GM19193 (cell line): ENCODE data around the gene KCNA4.

Source experiments
- POLR2A ChIP-seq: IDR thresholded peaks from 4 replicates; pipeline ENCODE4 v1.6.1; 2011; ENCODE audit not compliant: insufficient read depth, insufficient read length; ENCODE audit errors: extremely low read depth

The KCNA4 gene

DNA sequence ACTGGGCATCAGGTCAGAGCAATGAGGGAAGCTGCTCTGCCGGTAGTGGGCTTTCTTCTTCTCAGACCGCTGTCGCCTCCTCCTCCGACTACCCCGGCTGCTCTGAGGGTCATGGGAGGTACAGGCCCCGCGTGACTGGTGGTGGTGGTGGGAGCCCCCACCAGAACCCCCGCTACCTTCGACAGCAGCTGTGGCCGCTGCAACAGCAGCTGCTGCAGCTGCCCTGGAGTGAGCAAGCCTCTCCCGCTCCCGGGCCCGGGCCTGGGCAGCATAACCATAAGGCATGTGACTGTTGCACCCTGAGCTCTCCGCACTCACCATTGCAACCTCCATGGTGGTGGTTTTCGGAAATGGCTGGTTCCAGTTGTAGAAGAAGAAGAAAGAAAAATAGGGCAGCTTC, 4.5 kb downstream of the KCNA4 start:
- no peak for TF ChIP-seq POLR2A

DNA sequence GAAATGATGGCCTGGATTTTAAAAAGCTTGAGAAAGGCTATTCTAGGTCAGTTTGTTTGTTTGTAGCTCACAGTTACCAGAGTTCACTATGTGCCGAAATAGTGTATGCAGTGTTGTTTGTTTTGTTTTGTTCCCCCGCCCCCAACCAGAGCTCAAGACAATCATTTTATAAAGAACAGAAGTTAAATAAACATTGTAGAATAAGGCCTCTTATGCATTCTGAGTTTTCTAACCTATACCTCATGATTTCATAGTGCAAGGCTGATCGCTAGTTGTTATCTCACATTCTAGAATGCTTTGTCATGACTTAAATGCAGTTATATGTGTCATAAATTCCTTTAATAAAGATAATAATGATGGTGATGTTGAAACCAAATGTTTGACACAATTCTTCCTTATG, 7.8 kb downstream of the KCNA4 start:
- no peak for TF ChIP-seq POLR2A

DNA sequence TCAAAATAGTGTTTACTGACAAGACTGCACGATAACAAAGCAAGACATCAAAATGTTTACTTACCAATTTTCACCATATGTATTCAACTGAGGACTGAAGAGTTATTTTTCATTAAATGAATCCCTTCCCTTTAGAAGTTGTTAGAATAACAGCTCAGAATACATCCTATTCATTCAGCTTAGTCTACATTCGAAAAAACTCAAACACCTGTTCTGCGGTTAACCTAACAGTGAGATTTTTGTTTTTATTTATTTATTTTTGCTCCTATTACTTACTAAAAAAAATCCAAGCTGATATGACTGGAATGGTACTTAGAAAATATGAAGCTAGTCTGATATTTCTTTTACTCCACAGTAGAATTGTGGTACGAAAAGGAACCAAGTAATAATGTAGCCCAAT, 10.0 kb downstream of the KCNA4 start:
- no peak for TF ChIP-seq POLR2A

DNA sequence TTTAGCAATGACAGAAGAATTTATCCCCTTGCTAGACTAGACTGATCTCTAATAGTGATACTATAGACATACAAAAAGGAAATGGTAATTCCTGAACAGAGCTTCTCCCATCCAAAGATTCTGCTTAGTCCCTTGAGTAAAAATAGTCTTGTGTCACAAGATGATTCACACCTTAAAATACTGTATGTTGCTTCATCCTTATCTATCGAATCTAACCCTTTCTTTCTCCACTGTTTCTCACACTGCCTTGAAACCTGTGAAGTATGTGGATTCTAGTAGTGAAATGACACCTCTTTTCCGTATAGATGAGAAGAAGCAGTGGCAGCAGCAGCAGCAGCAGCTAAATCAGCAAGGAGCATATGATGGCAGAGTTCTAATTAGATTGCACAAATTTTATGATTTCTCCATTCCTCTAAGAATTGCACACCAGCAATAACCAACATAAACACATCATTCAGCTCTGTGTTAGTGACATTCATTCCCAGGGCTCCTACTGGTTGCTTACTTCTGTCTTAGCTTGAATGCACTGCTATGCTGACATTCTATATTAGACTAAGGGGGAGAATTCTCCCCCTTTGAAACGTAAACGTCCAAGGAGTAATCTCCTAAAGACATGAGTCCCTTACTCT, 14.6 kb downstream of the KCNA4 start:
- TF ChIP-seq POLR2A: no peak

DNA sequence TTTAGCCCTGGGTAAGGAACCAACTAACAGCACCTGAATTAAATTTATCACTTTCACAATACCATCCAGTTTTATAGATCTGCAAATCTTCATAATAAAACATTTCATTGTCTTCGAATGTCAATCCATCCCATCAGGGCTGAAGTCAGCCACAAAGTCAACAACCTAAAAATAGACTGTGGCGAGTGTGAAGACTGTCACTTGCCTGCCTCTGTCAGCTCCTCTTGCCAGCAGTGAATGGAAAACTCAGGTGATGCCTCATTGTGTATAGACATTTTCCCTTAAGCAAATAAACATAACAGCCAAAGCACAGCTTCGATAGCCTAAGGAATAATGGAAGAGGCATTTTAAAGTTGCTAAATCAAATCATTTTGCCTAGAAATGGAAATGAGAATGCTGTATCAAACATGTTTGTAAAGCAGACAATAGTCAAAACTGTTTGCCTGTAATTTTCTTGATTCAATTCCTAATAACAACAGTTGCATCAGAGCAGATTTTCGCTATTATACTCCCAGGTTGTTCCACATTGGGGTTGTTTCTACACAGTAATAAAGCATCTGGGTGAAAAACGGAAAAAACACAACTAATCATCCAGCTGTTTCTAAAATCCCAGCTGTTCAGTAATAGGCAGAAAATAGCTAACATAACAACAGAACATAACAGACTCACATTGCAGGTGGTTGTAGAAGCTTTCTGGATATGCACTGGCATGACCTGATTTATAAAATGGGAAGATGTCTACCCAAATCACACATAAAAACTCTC, 15.7 kb downstream of the KCNA4 start:
- TF ChIP-seq POLR2A: no peak

DNA sequence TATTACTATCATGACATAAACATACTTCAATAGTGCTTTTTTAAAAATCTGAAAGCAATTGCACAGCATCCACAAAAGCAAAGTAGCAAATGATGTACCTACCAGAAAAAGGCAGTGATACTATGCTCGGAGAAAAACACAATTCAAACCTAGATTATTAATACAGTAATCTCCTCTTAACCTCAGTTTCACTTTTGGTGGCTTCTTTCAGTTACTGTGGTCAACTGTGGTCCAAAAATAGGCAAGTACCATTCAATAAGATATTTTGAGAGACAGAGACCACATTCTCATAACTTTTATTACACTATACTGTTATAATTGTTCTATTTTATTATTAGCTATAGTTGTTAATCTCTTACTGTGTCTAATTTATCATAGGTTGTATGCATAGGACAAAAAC, 20.8 kb downstream of the KCNA4 start:
- no peak for TF ChIP-seq POLR2A

DNA sequence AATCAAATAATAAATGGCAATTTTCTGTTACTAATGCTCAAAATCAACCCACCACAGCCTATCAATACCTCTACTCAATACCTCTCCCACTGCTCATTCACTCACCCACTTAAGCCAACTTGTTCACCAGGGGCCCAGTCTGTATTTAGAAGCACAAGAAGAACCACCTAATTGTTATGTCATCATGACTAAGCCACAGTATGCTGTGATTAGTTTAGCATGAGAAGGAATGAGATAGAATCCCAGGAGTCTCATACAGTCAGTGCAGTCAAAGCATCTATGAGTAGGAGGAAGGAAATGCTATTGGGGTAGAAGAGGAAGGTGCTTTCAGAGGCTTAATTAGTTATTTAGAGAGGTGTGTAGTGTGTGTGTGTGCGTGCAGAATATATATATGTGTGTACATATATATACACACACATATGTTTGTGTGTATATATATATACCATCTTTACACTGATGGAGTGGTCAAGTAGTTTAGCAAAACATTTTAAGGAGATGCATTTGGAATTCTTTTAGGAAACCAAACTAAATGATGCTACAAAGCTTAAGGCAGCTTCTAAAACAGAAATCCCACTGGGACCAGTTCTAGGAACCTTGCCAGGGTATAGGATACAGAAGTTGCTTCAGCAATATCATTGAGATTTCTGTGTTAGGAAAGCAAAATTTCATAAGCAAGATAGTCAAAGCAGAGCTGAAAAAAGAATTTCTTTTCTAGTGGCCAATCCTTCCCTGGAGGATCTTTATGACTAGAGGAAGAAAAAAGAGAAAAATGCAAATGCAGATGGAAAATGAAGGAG, 27.5 kb downstream of the KCNA4 start:
- no peak for TF ChIP-seq POLR2A

DNA sequence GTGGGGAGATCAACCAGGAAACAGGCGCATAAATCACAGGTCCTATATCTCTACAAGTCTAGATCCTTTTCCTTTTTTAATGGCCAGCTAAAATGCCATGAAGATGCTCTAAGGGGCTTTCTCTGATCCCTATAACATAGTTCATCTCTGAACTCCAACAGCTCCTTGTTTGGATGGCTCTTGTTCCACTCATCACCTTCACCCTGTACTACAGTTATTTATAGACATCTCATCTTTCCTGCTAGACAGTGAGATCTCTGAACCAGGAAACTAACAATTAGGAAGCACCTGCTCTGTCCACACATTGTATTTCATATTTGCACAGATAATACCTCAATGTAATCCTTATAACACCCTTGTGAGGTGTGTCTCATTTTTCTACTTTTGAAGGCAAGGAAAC, 31.6 kb downstream of the KCNA4 start:
- TF ChIP-seq POLR2A: no peak

DNA sequence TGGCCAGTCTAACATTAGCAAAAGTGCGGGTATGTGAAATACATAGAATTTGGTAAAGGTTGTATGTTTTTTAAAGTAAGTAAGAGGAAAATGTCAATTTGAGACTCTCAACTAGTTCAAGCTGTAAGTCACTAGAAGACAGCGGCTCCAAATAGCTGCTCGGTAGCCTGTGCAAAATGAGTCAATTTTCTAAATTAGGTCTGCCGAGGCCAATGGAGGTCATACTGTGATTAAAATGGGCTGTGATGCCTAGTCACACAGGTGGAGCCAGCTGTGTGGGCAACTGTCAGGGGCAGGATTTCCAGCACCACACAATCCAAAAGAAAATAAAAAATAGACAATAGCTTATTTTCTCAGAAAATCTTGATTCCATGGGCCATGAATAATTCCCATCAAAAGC, 32.3 kb downstream of the KCNA4 start:
- no peak for TF ChIP-seq POLR2A

DNA sequence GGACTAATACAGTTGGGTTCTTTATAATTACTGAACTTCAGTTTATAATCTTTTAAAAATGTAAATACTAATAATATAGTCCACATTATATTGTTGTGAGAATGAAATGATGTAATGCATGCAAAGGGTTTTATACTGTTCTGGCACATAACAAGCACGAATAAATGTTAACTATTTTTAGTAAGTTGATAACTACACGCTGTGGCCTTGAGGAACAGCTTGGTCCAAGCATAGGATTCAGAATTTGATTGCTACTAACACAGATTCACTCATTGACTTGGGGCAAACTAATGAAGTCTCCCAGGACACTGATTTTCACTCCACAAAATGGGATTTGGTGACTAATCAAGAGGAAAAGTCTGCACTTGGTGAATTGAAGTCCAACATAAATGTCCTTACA, 38.3 kb downstream of the KCNA4 start:
- no peak for TF ChIP-seq POLR2A

DNA sequence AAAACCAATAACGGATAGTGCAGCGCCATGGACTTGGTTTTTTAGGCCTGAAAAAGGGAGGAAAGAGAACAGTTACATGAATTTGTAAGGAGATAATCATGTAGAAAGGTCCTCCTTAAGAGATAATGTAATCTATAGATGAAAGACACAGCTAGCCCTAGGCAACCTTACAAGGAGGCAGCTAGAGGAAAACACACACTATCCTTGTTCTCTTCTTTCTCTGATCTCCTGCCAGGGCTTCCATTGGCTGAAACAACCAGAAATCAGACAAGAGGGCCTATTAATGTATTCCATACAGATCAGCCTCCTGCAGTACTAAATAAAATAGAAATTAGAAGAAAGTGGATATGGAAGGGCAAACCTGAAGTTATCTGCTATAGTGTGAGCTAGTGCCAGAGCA, 53.0 kb downstream of the KCNA4 start:
- TF ChIP-seq POLR2A: no peak

DNA sequence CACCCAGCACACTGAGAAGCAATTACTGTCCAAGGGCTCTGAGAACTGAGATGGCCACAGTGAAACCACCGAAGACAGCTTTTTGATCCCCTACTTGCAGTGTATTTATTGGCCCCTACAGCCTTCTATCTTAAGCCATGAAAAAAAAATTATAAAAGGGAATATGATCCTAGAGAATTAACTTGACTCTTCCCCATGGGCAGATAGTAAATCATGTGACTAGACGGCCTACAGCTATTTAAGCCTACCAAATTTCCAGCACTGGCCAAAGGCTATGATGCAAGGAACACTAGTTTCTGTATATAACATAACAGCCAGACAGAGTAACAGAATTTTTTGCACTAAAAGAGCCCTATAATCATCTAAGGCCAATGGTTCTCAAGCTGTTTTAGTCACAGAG, 53.8 kb downstream of the KCNA4 start:
- TF ChIP-seq POLR2A: no peak

DNA sequence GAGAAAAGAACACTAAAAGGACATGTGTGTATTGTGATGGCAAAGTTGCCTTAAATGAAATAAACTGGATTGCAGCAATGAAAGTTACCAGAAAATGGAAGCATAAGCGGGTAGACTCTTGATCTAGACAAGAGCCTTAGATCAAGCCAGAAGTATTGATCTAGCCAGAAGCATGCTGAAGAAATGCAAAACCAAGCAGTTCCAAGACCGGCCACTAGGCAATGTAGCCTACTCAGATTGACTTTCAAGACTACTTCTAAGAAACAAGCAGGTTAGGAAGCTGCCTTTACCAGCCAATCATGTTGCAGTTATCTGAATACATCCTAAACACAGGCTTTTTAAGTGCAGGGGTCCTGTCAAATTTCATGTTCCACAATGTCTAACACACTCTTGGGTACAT, 54.6 kb downstream of the KCNA4 start:
- TF ChIP-seq POLR2A: no peak
